DMS53 (cell line): Measurements from ENCODE around the gene ZFYVE1.
"Not testable (repeated sequence)": the region's sequence is repeated elsewhere in the genome, so short reads cannot be mapped to it uniquely, and the experiment has no call there.

Experiments used
- DNase-seq: peaks from one replicate; lab custom pipeline; 2025; lab: John Stamatoyannopoulos, UW

ZFYVE1 gene

GRCh38 chr14:73004641-73005040 lies 22.3 kb downstream of the ZFYVE1 start:
- not testable (repeated sequence) for DNase-seq

- DNase-seq = no peak
These were observed 23.2 kb downstream of the ZFYVE1 start for GRCh38 chr14:73003681-73004080.

- no peak for DNase-seq
These were observed 26.8 kb downstream of the ZFYVE1 start for GRCh38 chr14:73000073-73000472.

- DNase-seq = no peak
These were observed 27.6 kb downstream of the ZFYVE1 start for GRCh38 chr14:72999316-72999715.

- no peak for DNase-seq
These were observed 28.5 kb downstream of the ZFYVE1 start for GRCh38 chr14:72998252-72998903.

GRCh38 chr14:72996916-72997315 lies 30.0 kb downstream of the ZFYVE1 start:
- no peak for DNase-seq

- no peak for DNase-seq
These were observed 36.7 kb downstream of the ZFYVE1 start for GRCh38 chr14:72990171-72990570.

GRCh38 chr14:72986857-72987256 lies 40.0 kb downstream of the ZFYVE1 start:
- no peak for DNase-seq

GRCh38 chr14:72986214-72986613 lies 40.7 kb downstream of the ZFYVE1 start:
- DNase-seq = no peak

- DNase-seq = no peak
These were observed 44.7 kb downstream of the ZFYVE1 start for GRCh38 chr14:72982146-72982708.

GRCh38 chr14:72980863-72981262 lies 46.0 kb downstream of the ZFYVE1 start:
- no peak for DNase-seq

- no peak for DNase-seq
These were observed 48.0 kb downstream of the ZFYVE1 start for GRCh38 chr14:72978856-72979255.

- peak; percentile 4 for DNase-seq
These were observed 51.1 kb downstream of the ZFYVE1 start for GRCh38 chr14:72975770-72976169.

GRCh38 chr14:72974661-72975060 lies 52.2 kb downstream of the ZFYVE1 start:
- DNase-seq = no peak

- DNase-seq = no peak
These were observed 56.0 kb downstream of the ZFYVE1 start for GRCh38 chr14:72970824-72971434.

- DNase-seq = no peak
These were observed 56.8 kb downstream of the ZFYVE1 start for GRCh38 chr14:72970058-72970630.

- DNase-seq = no peak
These were observed 58.6 kb downstream of the ZFYVE1 start for GRCh38 chr14:72968316-72968715.

- no peak for DNase-seq
These were observed 60.9 kb downstream of the ZFYVE1 start for GRCh38 chr14:72966038-72966437.

- peak; percentile 27 for DNase-seq
These were observed 61.7 kb downstream of the ZFYVE1 start for GRCh38 chr14:72965249-72965648.

GRCh38 chr14:72962829-72963312 lies 64.0 kb downstream of the ZFYVE1 start:
- peak; percentile 41 for DNase-seq

GRCh38 chr14:72962336-72962754 lies 64.6 kb downstream of the ZFYVE1 start:
- DNase-seq = peak; percentile 55

GRCh38 chr14:72961579-72962335 lies 65.1 kb downstream of the ZFYVE1 start:
- DNase-seq = no peak
